ENCODE measurements around the gene COL4A2. TPM values are rescaled to one million over a fixed set of nuclear protein-coding genes. Genes with fewer than 3 reads are reported as not detected.
A peak's percentile ranks its signal among the peaks of the same experiment; 100 is the strongest.

The COL4A2 gene
- total RNA-seq, 2 experiments from 2014 or later, result not detected

DNA sequence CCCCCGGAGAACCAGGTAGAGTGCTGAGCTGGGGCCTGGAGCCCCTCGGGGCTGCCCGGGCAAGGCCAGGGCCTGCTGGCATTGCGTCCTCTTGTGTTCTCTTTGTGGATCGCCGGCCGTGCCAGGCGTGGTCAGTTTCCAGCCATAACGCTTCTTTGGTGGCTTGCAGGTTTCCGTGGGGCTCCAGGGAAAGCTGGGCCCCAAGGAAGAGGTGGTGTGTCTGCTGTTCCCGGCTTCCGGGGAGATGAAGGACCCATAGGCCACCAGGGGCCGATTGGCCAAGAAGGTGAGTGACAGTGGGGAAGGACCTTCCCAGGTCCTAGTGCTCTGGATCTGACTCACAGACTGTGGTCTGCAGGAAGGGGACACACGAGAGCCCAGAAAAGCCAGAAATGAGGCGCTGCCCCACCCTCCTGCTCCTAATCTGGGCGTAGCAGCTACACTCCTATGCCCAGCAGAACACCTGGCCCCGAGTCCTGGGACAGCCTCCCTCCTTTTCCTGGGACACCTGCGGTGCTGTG lies 197.0 kb downstream of the COL4A2 start:
- H3K4me1 Mint-ChIP-seq, result no peaks in the 10 kb centered on the region
- H3K36me3 Mint-ChIP-seq (ENCODE audit: low read depth), result no peaks in the 10 kb centered on the region
- no peak for DNase-seq
- ChIA-PET CTCF (no interaction called here), POLR2A (no interaction called here)
- H3K27me3 Mint-ChIP-seq, result no peaks in the 10 kb centered on the region
- no peak overlapping the region for H3K4me3 Mint-ChIP-seq
- H3K9me3 Mint-ChIP-seq, result no peaks in the 10 kb centered on the region
- no peak overlapping the region for H3K27ac Mint-ChIP-seq

DNA sequence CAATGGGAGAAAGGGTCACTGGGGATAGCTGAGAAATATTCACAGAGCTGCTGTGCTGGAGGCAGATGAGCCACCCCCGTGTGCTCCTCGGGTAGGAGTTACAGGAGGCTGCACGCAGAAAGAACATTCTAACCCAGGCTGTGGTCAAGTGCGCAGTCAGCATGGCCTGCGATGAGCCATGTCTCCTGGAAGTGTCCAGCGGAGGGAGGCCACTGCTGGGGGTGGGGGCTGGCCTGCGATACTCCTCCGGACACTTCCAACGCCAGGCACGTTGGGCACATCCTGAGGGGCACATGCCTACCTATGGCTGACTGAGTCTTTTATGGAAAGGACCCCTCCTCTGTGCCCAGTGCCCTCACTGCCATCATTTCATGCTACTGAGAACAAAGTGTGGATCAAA lies 198.5 kb downstream of the COL4A2 start:
- POLR2A ChIA-PET, result no interaction called here
- no peaks in the 10 kb centered on the region for H3K9me3 Mint-ChIP-seq
- DNase-seq, result no peak

GRCh38 chr13:110506396-110506795 lies 199.3 kb downstream of the COL4A2 start:
- H3K9me3 Mint-ChIP-seq, result no peaks in the 10 kb centered on the region
- no peak overlapping the region for H3K4me3 Mint-ChIP-seq
- H3K36me3 Mint-ChIP-seq (ENCODE audit: low read depth), result no peaks in the 10 kb centered on the region
- ChIA-PET POLR2A (no interaction called here), CTCF (no interaction called here)
- peaks cover 4% of the 10 kb centered on the region for H3K4me1 Mint-ChIP-seq
- DNase-seq, result no peak
- H3K27me3 Mint-ChIP-seq, result peaks cover 3% of the 10 kb centered on the region
- H3K27ac Mint-ChIP-seq, result no peak overlapping the region

More for the DNA sequence above, 198.5 kb downstream of the COL4A2 start:
- peaks cover 3% of the 10 kb centered on the region for H3K27me3 Mint-ChIP-seq
- H3K27ac Mint-ChIP-seq, result no peak overlapping the region
- H3K36me3 Mint-ChIP-seq (ENCODE audit: low read depth), result no peaks in the 10 kb centered on the region
- CTCF ChIA-PET, result no interaction called here
- peaks cover 3% of the 10 kb centered on the region for H3K4me1 Mint-ChIP-seq
- H3K4me3 Mint-ChIP-seq, result no peak overlapping the region

DNA sequence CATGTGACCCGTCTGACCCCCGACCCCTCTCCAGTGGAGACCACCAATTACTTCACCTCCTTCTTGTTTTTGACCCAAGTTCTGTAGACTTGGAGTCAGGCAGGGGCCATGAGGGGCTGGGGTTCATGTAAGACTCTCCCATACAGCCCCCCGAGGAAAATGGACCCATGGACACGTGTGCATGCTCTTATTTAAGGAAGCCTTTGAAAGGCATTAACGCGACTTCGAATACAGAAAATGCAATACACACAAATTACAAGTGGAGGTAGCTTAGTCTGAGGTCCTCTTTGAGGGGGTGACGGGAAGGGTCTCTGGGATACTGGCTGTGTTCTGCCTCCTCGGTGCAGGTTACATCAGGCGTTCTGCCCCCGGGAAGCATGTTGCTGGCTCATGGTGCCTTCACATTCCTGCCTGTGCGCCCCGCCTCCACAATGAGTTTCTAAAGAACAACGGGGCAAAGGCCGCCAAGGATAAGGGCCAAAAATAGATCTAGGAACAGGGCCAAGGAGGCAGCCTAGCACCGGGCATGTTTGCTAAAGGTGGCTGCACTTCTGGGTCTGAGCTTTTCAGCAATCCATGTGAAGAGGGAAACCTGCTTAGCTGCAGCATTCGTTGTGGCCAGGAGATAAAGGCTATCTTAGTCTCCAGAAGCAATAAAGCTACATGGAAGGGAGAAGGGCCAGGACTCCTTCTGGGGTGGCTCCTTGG lies 199.9 kb downstream of the COL4A2 start:
- CTCF ChIA-PET, result no interaction called here
- H3K9me3 Mint-ChIP-seq, result no peaks in the 10 kb centered on the region
- H3K27me3 Mint-ChIP-seq, result peaks cover 3% of the 10 kb centered on the region
- POLR2A ChIA-PET, result no interaction called here
- no peak overlapping the region for H3K4me3 Mint-ChIP-seq
- no peak overlapping the region for H3K27ac Mint-ChIP-seq
- no peaks in the 10 kb centered on the region for H3K36me3 Mint-ChIP-seq (ENCODE audit: low read depth)
- DNase-seq, result no peak
- peaks cover 4% of the 10 kb centered on the region for H3K4me1 Mint-ChIP-seq

- POLR2A ChIA-PET, result no interaction called here
Measured at GRCh38 chr13:110507678-110508381, 200.7 kb downstream of the COL4A2 start.

GRCh38 chr13:110509478-110509926 lies 202.4 kb downstream of the COL4A2 start:
- ChIA-PET POLR2A (no interaction called here), CTCF (no interaction called here)
- Mint-ChIP-seq H3K27me3 (peaks cover 3% of the 10 kb centered on the region), H3K36me3 (ENCODE audit: low read depth) (no peaks in the 10 kb centered on the region), H3K9me3 (peaks cover 3% of the 10 kb centered on the region), H3K4me3 (no peak overlapping the region), H3K27ac (no peak overlapping the region), H3K4me1 (peaks cover 11% of the 10 kb centered on the region)
- DNase-seq, result no peak

More at GRCh38 chr13:110507678-110508381, 200.7 kb downstream of the COL4A2 start:
- CTCF ChIA-PET, result no interaction called here
- no peaks in the 10 kb centered on the region for H3K36me3 Mint-ChIP-seq (ENCODE audit: low read depth)
- H3K27me3 Mint-ChIP-seq, result peaks cover 3% of the 10 kb centered on the region
- no peak for DNase-seq
- no peaks in the 10 kb centered on the region for H3K9me3 Mint-ChIP-seq
- no peak overlapping the region for H3K4me3 Mint-ChIP-seq
- peaks cover 4% of the 10 kb centered on the region for H3K4me1 Mint-ChIP-seq
- H3K27ac Mint-ChIP-seq, result no peak overlapping the region

GRCh38 chr13:110509971-110510786 lies 203.1 kb downstream of the COL4A2 start:
- POLR2A ChIA-PET, result no interaction called here
- Mint-ChIP-seq H3K36me3 (ENCODE audit: low read depth) (peaks cover 4% of the 10 kb centered on the region), H3K9me3 (peaks cover 7% of the 10 kb centered on the region), H3K4me1 (peaks cover 18% of the 10 kb centered on the region), H3K27me3 (peaks cover 3% of the 10 kb centered on the region), H3K4me3 (no peak overlapping the region), H3K27ac (no peak overlapping the region)
- CTCF ChIA-PET, result no interaction called here
- DNase-seq, result no peak

DNA sequence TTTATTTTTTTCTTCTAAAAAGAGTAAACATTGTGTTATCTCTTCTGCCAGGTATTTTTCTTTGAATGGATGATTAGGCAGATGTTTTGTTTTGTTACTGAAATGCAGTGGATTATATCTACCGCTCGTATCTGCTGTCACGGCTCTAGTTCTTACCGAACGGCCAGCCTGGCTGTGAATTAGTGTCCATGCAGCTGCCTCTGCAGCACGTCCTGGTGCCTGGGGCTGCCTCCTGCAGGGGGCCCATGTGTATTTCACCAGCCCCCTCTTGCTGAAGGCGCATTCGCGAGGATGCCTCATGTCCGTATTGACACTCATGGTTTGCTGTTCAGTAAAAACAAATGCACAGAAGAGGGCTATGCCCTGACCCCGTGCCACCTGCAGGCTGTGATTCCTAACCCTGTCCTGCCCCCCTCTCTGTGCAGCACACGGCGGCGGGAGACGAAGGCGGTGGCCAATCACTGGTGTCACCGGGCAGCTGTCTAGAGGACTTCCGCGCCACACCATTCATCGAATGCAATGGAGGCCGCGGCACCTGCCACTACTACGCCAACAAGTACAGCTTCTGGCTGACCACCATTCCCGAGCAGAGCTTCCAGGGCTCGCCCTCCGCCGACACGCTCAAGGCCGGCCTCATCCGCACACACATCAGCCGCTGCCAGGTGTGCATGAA lies 204.6 kb downstream of the COL4A2 start:
- POLR2A ChIA-PET, result no interaction called here
- no peak overlapping the region for H3K27ac Mint-ChIP-seq
- H3K27me3 Mint-ChIP-seq, result peaks cover 3% of the 10 kb centered on the region
- H3K36me3 Mint-ChIP-seq (ENCODE audit: low read depth), result peaks cover 5% of the 10 kb centered on the region
- CTCF ChIA-PET, result no interaction called here
- peaks cover 32% of the 10 kb centered on the region for H3K4me1 Mint-ChIP-seq
- no peak for DNase-seq
- peaks cover 8% of the 10 kb centered on the region for H3K9me3 Mint-ChIP-seq
- H3K4me3 Mint-ChIP-seq, result no peak overlapping the region

GRCh38 chr13:110512198-110512740 lies 205.2 kb downstream of the COL4A2 start:
- Mint-ChIP-seq H3K9me3 (peaks cover 8% of the 10 kb centered on the region), H3K27me3 (peaks cover 3% of the 10 kb centered on the region), H3K36me3 (ENCODE audit: low read depth) (peaks cover 5% of the 10 kb centered on the region), H3K27ac (no peak overlapping the region), H3K4me1 (peaks cover 35% of the 10 kb centered on the region), H3K4me3 (no peak overlapping the region)
- ChIA-PET CTCF (no interaction called here), POLR2A (no interaction called here)
- no peak for DNase-seq

DNA sequence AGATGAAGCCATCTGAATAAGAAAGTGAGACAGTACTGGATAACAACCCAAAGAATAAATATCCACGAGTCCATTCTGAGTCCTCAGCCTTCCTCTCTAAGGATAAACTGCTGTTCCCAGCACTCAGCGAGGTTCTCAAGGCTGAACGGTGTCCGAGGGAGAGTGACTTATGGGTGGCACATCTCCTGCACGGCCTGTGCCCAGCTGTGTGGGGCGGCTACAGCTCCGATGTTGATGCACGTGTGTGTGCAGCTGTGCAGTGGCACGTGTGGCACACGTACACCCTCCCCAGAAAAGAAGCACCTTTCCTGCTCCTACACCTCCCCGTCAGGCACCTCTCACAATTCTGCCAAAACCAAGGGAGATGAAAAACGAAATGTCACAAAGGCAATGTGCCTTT lies 209.4 kb downstream of the COL4A2 start:
- ChIA-PET POLR2A (interaction anchor here (1.0 kb wide), 1 partner anchor 9 kb away, joined by 3 read pairs; no protein-coding TSS in a partner anchor), CTCF (interaction anchor here (0.6 to 1.8 kb wide), 3 partner anchors 10 to 269 kb away, joined by 4 to 5 read pairs (median 5); no protein-coding TSS in a partner anchor)
- H3K27ac Mint-ChIP-seq, result peak overlapping the region; percentile 47
- H3K4me1 Mint-ChIP-seq, result peaks cover 44% of the 10 kb centered on the region
- no peaks in the 10 kb centered on the region for H3K27me3 Mint-ChIP-seq
- no peak for DNase-seq
- H3K36me3 Mint-ChIP-seq (ENCODE audit: low read depth), result peaks cover 8% of the 10 kb centered on the region
- H3K4me3 Mint-ChIP-seq, result no peak overlapping the region
- H3K9me3 Mint-ChIP-seq, result peaks cover 8% of the 10 kb centered on the region

GRCh38 chr13:110517505-110518225 lies 210.6 kb downstream of the COL4A2 start:
- peaks cover 8% of the 10 kb centered on the region for H3K9me3 Mint-ChIP-seq
- ChIA-PET POLR2A (no interaction called here), CTCF (no interaction called here)
- DNase-seq, result no peak
- no peak overlapping the region for H3K4me3 Mint-ChIP-seq
- no peak overlapping the region for H3K27ac Mint-ChIP-seq
- peaks cover 8% of the 10 kb centered on the region for H3K36me3 Mint-ChIP-seq (ENCODE audit: low read depth)
- peaks cover 46% of the 10 kb centered on the region for H3K4me1 Mint-ChIP-seq
- no peaks in the 10 kb centered on the region for H3K27me3 Mint-ChIP-seq

DNA sequence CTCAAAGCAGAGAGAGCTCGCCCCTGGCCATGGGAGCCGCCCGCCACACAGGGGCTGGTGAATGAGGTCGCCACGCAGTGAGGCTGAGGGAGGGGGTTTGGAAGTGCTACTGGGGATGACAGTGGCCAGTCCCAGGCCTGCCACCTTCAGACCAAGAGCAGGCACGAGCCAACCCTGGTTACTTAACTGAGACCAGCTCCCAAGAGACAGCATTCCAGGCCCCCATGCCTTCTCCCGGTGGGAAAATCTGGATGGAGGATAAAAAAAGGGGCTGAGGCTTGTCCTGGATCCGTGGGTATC lies 211.1 kb downstream of the COL4A2 start:
- Mint-ChIP-seq H3K4me1 (peaks cover 46% of the 10 kb centered on the region), H3K27ac (no peak overlapping the region), H3K27me3 (no peaks in the 10 kb centered on the region), H3K9me3 (peaks cover 8% of the 10 kb centered on the region), H3K4me3 (no peak overlapping the region), H3K36me3 (ENCODE audit: low read depth) (peaks cover 8% of the 10 kb centered on the region)
- no peak for DNase-seq
- ChIA-PET CTCF (no interaction called here), POLR2A (no interaction called here)
